Measurements from ENCODE around the gene RPS6KB2. TPM values are rescaled to one million over a fixed set of nuclear protein-coding genes. Genes with fewer than 3 reads are reported as not detected.
A peak's percentile ranks its signal among the peaks of the same experiment; 100 is the strongest.

RPS6KB2 gene
- total and polyA plus RNA-seq, 2 experiments from 2014 or later, result 29.5 to 41.3 TPM

- TF ChIP-seq CREB1 (CRISPR knock-in tag; IDR thresholded peaks at IDR 0.05; ENCODE audit: low read depth), result no peak
- no peak for TF ChIP-seq ZNF114 (CRISPR knock-in tag; IDR thresholded peaks at IDR 0.05)
- no peak for TF ChIP-seq ZNF462 (CRISPR knock-in tag; IDR thresholded peaks at IDR 0.05)
- TF ChIP-seq POLR2AphosphoS5 (IDR thresholded peaks at IDR 0.05; ENCODE audit: low read depth), result no peak
- TF ChIP-seq ETS1 (IDR thresholded peaks at IDR 0.05), result no peak
- TF ChIP-seq, protein P1, sequence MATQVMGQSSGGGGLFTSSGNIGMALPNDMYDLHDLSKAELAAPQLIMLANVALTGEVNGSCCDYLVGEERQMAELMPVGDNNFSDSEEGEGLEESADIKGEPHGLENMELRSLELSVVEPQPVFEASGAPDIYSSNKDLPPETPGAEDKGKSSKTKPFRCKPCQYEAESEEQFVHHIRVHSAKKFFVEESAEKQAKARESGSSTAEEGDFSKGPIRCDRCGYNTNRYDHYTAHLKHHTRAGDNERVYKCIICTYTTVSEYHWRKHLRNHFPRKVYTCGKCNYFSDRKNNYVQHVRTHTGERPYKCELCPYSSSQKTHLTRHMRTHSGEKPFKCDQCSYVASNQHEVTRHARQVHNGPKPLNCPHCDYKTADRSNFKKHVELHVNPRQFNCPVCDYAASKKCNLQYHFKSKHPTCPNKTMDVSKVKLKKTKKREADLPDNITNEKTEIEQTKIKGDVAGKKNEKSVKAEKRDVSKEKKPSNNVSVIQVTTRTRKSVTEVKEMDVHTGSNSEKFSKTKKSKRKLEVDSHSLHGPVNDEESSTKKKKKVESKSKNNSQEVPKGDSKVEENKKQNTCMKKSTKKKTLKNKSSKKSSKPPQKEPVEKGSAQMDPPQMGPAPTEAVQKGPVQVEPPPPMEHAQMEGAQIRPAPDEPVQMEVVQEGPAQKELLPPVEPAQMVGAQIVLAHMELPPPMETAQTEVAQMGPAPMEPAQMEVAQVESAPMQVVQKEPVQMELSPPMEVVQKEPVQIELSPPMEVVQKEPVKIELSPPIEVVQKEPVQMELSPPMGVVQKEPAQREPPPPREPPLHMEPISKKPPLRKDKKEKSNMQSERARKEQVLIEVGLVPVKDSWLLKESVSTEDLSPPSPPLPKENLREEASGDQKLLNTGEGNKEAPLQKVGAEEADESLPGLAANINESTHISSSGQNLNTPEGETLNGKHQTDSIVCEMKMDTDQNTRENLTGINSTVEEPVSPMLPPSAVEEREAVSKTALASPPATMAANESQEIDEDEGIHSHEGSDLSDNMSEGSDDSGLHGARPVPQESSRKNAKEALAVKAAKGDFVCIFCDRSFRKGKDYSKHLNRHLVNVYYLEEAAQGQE (IDR thresholded peaks at IDR 0.05; ENCODE audit: unreplicated experiment), result no peak
- no peak for TF ChIP-seq NANOG (IDR thresholded peaks at IDR 0.05; ENCODE audit: borderline replicate concordance)
- no peak for TF ChIP-seq ZNF331 (CRISPR knock-in tag; IDR thresholded peaks at IDR 0.05; ENCODE audit: low read depth)
- TF ChIP-seq STAT1 (IDR thresholded peaks at IDR 0.05; ENCODE audit: unreplicated experiment), result no peak
- TF ChIP-seq EZH2 (IDR thresholded peaks at IDR 0.05; ENCODE audit: low read depth, unreplicated experiment), result no peak
- TF ChIP-seq, protein P2, sequence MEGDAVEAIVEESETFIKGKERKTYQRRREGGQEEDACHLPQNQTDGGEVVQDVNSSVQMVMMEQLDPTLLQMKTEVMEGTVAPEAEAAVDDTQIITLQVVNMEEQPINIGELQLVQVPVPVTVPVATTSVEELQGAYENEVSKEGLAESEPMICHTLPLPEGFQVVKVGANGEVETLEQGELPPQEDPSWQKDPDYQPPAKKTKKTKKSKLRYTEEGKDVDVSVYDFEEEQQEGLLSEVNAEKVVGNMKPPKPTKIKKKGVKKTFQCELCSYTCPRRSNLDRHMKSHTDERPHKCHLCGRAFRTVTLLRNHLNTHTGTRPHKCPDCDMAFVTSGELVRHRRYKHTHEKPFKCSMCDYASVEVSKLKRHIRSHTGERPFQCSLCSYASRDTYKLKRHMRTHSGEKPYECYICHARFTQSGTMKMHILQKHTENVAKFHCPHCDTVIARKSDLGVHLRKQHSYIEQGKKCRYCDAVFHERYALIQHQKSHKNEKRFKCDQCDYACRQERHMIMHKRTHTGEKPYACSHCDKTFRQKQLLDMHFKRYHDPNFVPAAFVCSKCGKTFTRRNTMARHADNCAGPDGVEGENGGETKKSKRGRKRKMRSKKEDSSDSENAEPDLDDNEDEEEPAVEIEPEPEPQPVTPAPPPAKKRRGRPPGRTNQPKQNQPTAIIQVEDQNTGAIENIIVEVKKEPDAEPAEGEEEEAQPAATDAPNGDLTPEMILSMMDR (conservative IDR thresholded peaks at IDR 0.05; ENCODE audit: low read depth in 2 of 2), result no peak
- TF ChIP-seq JUNB (IDR thresholded peaks at IDR 0.05; ENCODE audit: unreplicated experiment), result no peak
- TF ChIP-seq EZH2phosphoT487 (IDR thresholded peaks at IDR 0.05; ENCODE audit: unreplicated experiment), result no peak
- no peaks in the 10 kb centered on the region for H4K20me1 ChIP-seq (replicated peaks; ENCODE audit: insufficient read depth)
- Mint-ChIP-seq H3K36me3 (ENCODE audit: low read depth) (no peaks in the 10 kb centered on the region), H3K4me1 (peaks cover 13% of the 10 kb centered on the region), H3K4me3 (peak overlapping the region; percentile 58), H3K27ac (no peak overlapping the region), H3K9me3 (no peaks in the 10 kb centered on the region), H3K27me3 (ENCODE audit: insufficient read depth, low read depth, poor library complexity) (peaks cover 27% of the 10 kb centered on the region)
- no peaks in the 10 kb centered on the region for H3K79me2 ChIP-seq (replicated peaks; ENCODE audit: insufficient read depth)
- DNase-seq (ENCODE audit: low spot score), result peak; percentile 36
- no peaks in the 10 kb centered on the region for H3F3A ChIP-seq (replicated peaks; ENCODE audit: low read depth)
- H3K9me2 ChIP-seq (ENCODE audit: insufficient read depth), result no peaks in the 10 kb centered on the region
- H3K36me3 ChIP-seq (ENCODE audit: insufficient read depth), result no peaks in the 10 kb centered on the region
- H3K27me3 ChIP-seq (ENCODE audit: insufficient read depth), result peaks cover 16% of the 10 kb centered on the region; the same call in 1 of the 2 replicates
- peak overlapping the region; percentile 79; the same call in 1 of the 2 replicates for H3K4me2 ChIP-seq
- H3K4me3 ChIP-seq, result peak overlapping the region; percentile 55; the same call in 1 of the 2 replicates
- H2AFZ ChIP-seq, result no peak overlapping the region
- ATAC-seq, result no peak
- peaks cover 15% of the 10 kb centered on the region; the same call in 1 of the 2 replicates for H3K4me1 ChIP-seq (ENCODE audit: insufficient read depth)
- H3K27ac ChIP-seq (ENCODE audit: low read depth), result no peak overlapping the region
Observed at GRCh38 chr11:67416416-67417335, 11.6 kb upstream of the RPS6KB2 start.
